ENCODE results near the gene TM7SF2. TPM values are rescaled to one million over a fixed set of nuclear protein-coding genes. Genes with fewer than 3 reads are reported as not detected.
A peak's percentile ranks its signal among the peaks of the same experiment; 100 is the strongest.

Gene TM7SF2
- total and polyA plus RNA-seq, 2 of the 13 experiments (the other 11 are each of a cell fraction or from before 2014, with no cell fraction given) = 56.0 to 66.9 TPM

DNA sequence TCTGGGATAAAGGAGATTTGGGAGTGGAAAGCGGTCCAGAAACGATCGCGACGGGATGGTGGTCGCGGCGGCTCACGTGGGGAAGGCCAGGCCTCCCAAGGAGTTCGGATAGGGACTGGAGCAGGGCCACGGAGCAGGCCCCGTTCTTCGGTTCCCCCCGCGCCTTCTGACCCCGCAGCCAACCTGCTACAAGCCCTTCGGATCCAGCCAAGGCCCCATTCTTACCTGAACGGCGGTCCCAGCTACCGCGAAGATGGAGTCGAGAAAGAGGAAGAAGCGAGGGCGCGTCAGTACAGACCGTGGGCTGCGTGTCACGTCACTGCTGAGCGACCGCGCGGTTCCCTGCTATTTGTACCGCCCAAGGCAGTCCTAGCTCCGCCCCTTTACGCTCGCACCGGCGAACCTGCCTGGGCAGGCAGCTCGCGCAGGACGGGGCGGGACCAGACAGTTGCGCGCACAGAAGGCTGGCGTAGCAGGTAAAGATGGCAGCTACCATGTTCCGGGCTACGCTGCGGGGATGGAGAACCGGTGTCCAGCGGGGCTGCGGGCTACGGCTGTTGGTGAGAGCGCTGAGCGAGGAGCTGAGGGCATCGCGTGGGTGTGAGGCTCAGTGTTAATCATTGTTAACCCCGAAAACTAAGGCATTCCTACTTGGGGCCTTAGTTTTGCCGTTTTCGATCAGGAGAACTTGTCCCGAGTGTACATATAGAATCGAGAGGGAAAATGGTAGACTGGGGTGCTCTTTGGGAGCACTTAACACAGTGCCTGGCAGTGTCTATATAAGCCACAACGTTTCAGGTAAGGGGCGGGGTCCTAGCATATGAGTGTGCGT is 10.4 kb downstream of the TM7SF2 start, which contains the start of the genes FAU and MRPL49 (continued):
- TF ChIP-seq ZNF780A (CRISPR knock-in tag; IDR thresholded peaks at IDR 0.05) = peak; percentile 56; the same call in 1 of the 2 replicates
- no peak for TF ChIP-seq ARHGAP35 (CRISPR knock-in tag; IDR thresholded peaks at IDR 0.05; ENCODE audit: borderline replicate concordance)
- peak; percentile 21; the same call in 1 of the 2 replicates for TF ChIP-seq NFKBIZ (CRISPR knock-in tag; IDR thresholded peaks at IDR 0.05)
- no peak for TF ChIP-seq ATF7-NPFF (CRISPR knock-in tag; IDR thresholded peaks at IDR 0.05; ENCODE audit: low read depth)
- no peak for TF ChIP-seq MAFG (CRISPR knock-in tag; IDR thresholded peaks at IDR 0.05)
- TF ChIP-seq, protein P1, sequence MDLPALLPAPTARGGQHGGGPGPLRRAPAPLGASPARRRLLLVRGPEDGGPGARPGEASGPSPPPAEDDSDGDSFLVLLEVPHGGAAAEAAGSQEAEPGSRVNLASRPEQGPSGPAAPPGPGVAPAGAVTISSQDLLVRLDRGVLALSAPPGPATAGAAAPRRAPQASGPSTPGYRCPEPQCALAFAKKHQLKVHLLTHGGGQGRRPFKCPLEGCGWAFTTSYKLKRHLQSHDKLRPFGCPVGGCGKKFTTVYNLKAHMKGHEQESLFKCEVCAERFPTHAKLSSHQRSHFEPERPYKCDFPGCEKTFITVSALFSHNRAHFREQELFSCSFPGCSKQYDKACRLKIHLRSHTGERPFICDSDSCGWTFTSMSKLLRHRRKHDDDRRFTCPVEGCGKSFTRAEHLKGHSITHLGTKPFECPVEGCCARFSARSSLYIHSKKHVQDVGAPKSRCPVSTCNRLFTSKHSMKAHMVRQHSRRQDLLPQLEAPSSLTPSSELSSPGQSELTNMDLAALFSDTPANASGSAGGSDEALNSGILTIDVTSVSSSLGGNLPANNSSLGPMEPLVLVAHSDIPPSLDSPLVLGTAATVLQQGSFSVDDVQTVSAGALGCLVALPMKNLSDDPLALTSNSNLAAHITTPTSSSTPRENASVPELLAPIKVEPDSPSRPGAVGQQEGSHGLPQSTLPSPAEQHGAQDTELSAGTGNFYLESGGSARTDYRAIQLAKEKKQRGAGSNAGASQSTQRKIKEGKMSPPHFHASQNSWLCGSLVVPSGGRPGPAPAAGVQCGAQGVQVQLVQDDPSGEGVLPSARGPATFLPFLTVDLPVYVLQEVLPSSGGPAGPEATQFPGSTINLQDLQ (CRISPR knock-in tag; IDR thresholded peaks at IDR 0.05) = peak; percentile 91; the same call in 1 of the 2 replicates
- TF ChIP-seq E2F2 (CRISPR knock-in tag; IDR thresholded peaks at IDR 0.05; ENCODE audit: borderline replicate concordance) = peak; percentile 48; the same call in 1 of the 2 replicates
- TF ChIP-seq CREBL2 (CRISPR knock-in tag; IDR thresholded peaks at IDR 0.05; ENCODE audit: borderline replicate concordance) = no peak
- TF ChIP-seq ZNF143 (CRISPR knock-in tag; IDR thresholded peaks at IDR 0.05) = no peak
- TF ChIP-seq ZNF430 (CRISPR knock-in tag; IDR thresholded peaks at IDR 0.05) = peak; percentile 78; the same call in 1 of the 2 replicates
- peak; percentile 66 for TF ChIP-seq ZNF883 (CRISPR knock-in tag; IDR thresholded peaks at IDR 0.05; ENCODE audit: not compliant biosample characterization)
- no peak; the same call in 1 of the 2 replicates for TF ChIP-seq ZNF33B (CRISPR knock-in tag; IDR thresholded peaks at IDR 0.05)
- peak; percentile 60; the same call in 1 of the 2 replicates for TF ChIP-seq KLF15 (CRISPR knock-in tag; IDR thresholded peaks at IDR 0.05; ENCODE audit: borderline replicate concordance)
- TF ChIP-seq ZKSCAN5 (CRISPR knock-in tag; IDR thresholded peaks at IDR 0.05) = peak; percentile 82
- 0 out of 2 replicates have a peak, but pooled peaks have one; percentile 64 for TF ChIP-seq KDM4B (CRISPR knock-in tag; IDR thresholded peaks at IDR 0.05)
- 0 out of 2 replicates have a peak, but pooled peaks have one; percentile 14 for TF ChIP-seq BCL6 (CRISPR knock-in tag; IDR thresholded peaks at IDR 0.05)
- TF ChIP-seq ZNF234 (CRISPR knock-in tag; conservative IDR thresholded peaks at IDR 0.05) = no peak
- peak; percentile 74; the same call in 1 of the 2 replicates for TF ChIP-seq ZNF230 (CRISPR knock-in tag; IDR thresholded peaks at IDR 0.05)
- TF ChIP-seq, protein P2, sequence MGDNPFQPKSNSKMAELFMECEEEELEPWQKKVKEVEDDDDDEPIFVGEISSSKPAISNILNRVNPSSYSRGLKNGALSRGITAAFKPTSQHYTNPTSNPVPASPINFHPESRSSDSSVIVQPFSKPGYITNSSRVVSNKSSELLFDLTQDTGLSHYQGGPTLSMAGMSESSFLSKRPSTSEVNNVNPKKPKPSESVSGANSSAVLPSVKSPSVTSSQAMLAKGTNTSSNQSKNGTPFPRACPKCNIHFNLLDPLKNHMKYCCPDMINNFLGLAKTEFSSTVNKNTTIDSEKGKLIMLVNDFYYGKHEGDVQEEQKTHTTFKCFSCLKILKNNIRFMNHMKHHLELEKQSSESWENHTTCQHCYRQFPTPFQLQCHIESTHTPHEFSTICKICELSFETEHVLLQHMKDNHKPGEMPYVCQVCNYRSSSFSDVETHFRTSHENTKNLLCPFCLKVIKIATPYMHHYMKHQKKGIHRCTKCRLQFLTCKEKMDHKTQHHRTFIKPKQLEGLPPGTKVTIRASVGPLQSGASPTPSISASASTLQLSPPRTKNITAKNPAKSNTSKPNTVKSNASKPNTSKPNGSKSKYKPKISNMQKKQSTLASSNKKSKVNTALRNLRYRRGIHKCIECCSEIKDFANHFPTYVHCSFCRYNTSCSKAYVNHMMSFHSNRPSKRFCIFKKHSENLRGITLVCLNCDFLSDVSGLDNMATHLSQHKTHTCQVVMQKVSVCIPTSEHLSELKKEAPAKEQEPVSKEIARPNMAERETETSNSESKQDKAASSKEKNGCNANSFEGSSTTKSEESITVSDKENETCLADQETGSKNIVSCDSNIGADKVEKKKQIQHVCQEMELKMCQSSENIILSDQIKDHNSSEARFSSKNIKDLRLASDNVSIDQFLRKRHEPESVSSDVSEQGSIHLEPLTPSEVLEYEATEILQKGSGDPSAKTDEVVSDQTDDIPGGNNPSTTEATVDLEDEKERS (CRISPR knock-in tag; IDR thresholded peaks at IDR 0.05) = no peak
- peak; percentile 73 for TF ChIP-seq KDM2A (CRISPR knock-in tag; IDR thresholded peaks at IDR 0.05; ENCODE audit: borderline replicate concordance, low read depth)
- no peak for TF ChIP-seq RCOR2 (CRISPR knock-in tag; IDR thresholded peaks at IDR 0.05)

All from HepG2 (cell line).